ENCODE results near the gene MIAT. TPM values are rescaled to one million over a fixed set of nuclear protein-coding genes. Genes with fewer than 3 reads are reported as not detected.

MIAT gene
- total and polyA plus RNA-seq, 2 donors (not counting 3 experiments of a cell fraction or from before 2014, with no cell fraction given): 0.03 to 0.80 TPM

DNA sequence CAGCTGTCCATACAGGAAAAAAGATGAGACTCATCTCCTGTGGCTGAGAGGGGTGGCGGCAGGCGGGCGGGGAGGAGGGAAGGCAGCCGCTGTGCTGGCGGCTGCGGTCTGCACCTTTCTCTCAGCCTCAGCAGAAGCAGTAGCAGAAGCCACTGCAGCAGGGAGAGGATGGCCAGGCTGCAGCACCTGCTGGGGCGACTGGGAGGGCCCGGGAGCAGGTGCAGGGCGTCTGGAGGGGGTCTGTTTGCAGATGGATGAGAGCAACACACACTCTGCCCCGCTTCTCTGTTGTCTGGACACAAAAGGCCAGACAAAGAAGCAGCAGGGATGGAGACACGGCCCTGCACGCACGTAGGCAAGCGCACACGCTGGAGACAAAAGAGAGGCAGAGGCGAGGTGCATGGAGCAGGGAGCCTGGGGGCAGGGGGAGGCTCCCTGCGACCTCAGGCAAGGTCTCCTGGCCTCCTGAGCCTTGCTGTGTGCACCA lies 9.3 kb upstream of the MIAT start:
- DNase-seq (ENCODE audit: low read depth, low spot score) (no peak), FAIRE-seq (no peak)
- no TSS peak for BruUV-seq (replicated peaks)
- no peaks in the 10 kb centered on the region for H3K79me2 ChIP-seq (ENCODE audit: control insufficient read depth, insufficient read depth, low read length)
- no peaks in the 10 kb centered on the region for H3K9me1 ChIP-seq (replicated peaks; ENCODE audit: control insufficient read depth, extremely low read depth, insufficient read depth, low read length)
- no peak overlapping the region for H2AFZ ChIP-seq (ENCODE audit: low read depth, low read length)
- TF ChIP-seq GATA2 (IDR thresholded peaks at IDR 0.05; ENCODE audit: insufficient read depth, insufficient read length, low read depth, low read length) (no peak), EZH2 (IDR thresholded peaks at IDR 0.05; ENCODE audit: borderline replicate concordance, low read depth, low read length, severe bottlenecking) (no peak), POLR2AphosphoS5 (IDR thresholded peaks at IDR 0.05; ENCODE audit: insufficient read depth, low read depth, low read length) (no peak), MYC (IDR thresholded peaks at IDR 0.05; ENCODE audit: low read depth, low read length) (no peak), POLR2A (IDR thresholded peaks at IDR 0.05; ENCODE audit: low read depth, low read length) (no peak)
- TF ChIP-seq, protein P1, sequence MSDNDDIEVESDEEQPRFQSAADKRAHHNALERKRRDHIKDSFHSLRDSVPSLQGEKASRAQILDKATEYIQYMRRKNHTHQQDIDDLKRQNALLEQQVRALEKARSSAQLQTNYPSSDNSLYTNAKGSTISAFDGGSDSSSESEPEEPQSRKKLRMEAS (IDR thresholded peaks at IDR 0.05; ENCODE audit: insufficient read depth, insufficient read length): no peak
- TF ChIP-seq, protein P2, sequence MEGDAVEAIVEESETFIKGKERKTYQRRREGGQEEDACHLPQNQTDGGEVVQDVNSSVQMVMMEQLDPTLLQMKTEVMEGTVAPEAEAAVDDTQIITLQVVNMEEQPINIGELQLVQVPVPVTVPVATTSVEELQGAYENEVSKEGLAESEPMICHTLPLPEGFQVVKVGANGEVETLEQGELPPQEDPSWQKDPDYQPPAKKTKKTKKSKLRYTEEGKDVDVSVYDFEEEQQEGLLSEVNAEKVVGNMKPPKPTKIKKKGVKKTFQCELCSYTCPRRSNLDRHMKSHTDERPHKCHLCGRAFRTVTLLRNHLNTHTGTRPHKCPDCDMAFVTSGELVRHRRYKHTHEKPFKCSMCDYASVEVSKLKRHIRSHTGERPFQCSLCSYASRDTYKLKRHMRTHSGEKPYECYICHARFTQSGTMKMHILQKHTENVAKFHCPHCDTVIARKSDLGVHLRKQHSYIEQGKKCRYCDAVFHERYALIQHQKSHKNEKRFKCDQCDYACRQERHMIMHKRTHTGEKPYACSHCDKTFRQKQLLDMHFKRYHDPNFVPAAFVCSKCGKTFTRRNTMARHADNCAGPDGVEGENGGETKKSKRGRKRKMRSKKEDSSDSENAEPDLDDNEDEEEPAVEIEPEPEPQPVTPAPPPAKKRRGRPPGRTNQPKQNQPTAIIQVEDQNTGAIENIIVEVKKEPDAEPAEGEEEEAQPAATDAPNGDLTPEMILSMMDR (IDR thresholded peaks at IDR 0.05; ENCODE audit: extremely low read depth in 1 of 2, insufficient read depth in 1 of 2, low read depth in 1 of 2, low read length in 2 of 2): no peak
- no peak overlapping the region for H3K27ac ChIP-seq (ENCODE audit: insufficient read depth, low read depth, low read length)
- H3K4me2 ChIP-seq (ENCODE audit: insufficient read depth, low read length): no peak overlapping the region
- H3K9ac ChIP-seq (replicated peaks; ENCODE audit: extremely low read depth, insufficient read depth, low read length): no peak overlapping the region
- intact Hi-C loops (cut with micrococcal nuclease): no loop called here
- POLR2A ChIA-PET: no interaction called here
- dilution Hi-C loops (cut with MboI; ENCODE audit: extremely low pct_ligation_motif_present, low sequenced_read_pairs): no loop called here
- peaks cover 24 to 29% of the 10 kb centered on the region in 2 experiments for H3K27me3 ChIP-seq (ENCODE audit: control insufficient read depth in 2 of 2, insufficient read depth in 2 of 2, low read length in 2 of 2)
- H3K4me3 ChIP-seq (replicated peaks in 1 of 3; ENCODE audit: insufficient read depth in 1 of 3, low read depth in 1 of 3, low read length in 3 of 3): no peak overlapping the region
- no peaks in the 10 kb centered on the region for H4K20me1 ChIP-seq (replicated peaks; ENCODE audit: control insufficient read depth, extremely low read depth, insufficient read depth, low read length)
- H3K9me3 ChIP-seq (replicated peaks; ENCODE audit: control insufficient read depth, insufficient read depth, low read length): no peaks in the 10 kb centered on the region
- peaks cover 5% of the 10 kb centered on the region for H3K4me1 ChIP-seq (ENCODE audit: control insufficient read depth, extremely low read depth, insufficient read depth, low read length)
- CTCF ChIA-PET: interaction anchor here (0.6 kb wide), 1 partner anchor 24 kb away, joined by 3 read pairs; no protein-coding TSS in a partner anchor
- no peaks in the 10 kb centered on the region for H3K36me3 ChIP-seq (ENCODE audit: control insufficient read depth in 2 of 2, extremely low read depth in 1 of 2, insufficient read depth in 2 of 2, low read length in 2 of 2)
